Fibroblast of lung (primary cell): ENCODE measurements around the gene TYRP1.

ENCODE experiments used
- EZH2 ChIP-seq: IDR thresholded peaks from 2 replicates; pipeline ENCODE4 v1.5.1; 2012; ENCODE audit warnings: low read length, control low read depth, mild to moderate bottlenecking; ENCODE audit errors: missing control alignments
- TF ChIP-seq, protein P1 (sequence below), 2 donors: IDR thresholded peaks in 1 of 2; conservative IDR thresholded peaks in 1 of 2; 1 replicate in 1 of 2; 2 replicates in 1 of 2; pipeline ENCODE4 v1.5.1; 2011 to 2012; ENCODE audit warnings: low read length in 2 of 2, control low read depth in 1 of 2, inconsistent platforms in 1 of 2, low read depth in 1 of 2, mild to moderate bottlenecking in 1 of 2

DNA sequence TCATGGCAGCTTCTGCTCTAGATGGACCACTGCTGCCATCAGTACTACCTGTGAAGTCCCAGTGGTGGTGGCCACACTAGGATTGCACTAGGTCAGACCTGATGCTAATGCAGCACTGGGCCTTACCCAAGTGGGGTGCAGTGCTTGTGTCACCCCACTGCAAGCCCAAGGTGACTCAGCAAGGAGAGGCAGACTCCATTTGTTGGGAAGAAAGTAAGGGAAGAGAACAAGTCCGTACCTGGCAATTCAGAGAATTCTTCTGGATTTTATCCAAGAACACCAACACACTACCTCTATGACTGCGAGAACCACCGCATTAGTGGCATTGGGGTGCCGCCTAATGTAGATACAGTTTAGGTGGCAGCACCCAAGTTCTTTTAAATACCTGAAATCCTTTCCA, 34.0 kb upstream of the TYRP1 start:
- TF ChIP-seq, protein P1, sequence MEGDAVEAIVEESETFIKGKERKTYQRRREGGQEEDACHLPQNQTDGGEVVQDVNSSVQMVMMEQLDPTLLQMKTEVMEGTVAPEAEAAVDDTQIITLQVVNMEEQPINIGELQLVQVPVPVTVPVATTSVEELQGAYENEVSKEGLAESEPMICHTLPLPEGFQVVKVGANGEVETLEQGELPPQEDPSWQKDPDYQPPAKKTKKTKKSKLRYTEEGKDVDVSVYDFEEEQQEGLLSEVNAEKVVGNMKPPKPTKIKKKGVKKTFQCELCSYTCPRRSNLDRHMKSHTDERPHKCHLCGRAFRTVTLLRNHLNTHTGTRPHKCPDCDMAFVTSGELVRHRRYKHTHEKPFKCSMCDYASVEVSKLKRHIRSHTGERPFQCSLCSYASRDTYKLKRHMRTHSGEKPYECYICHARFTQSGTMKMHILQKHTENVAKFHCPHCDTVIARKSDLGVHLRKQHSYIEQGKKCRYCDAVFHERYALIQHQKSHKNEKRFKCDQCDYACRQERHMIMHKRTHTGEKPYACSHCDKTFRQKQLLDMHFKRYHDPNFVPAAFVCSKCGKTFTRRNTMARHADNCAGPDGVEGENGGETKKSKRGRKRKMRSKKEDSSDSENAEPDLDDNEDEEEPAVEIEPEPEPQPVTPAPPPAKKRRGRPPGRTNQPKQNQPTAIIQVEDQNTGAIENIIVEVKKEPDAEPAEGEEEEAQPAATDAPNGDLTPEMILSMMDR (conservative IDR thresholded peaks at IDR 0.05 in 1 of 2, IDR thresholded peaks at IDR 0.05 in 1 of 2; ENCODE audit: low read depth in 1 of 2, low read length in 2 of 2): no peak
- TF ChIP-seq EZH2: no peak
